ENCODE data around the gene CHCHD5. TPM values are rescaled to one million over a fixed set of nuclear protein-coding genes. Genes with fewer than 3 reads are reported as not detected.

Gene CHCHD5
- total and polyA plus RNA-seq, 2 of the 4 experiments (the other 2 are of a cell fraction) = 4.8 to 40.1 TPM

DNA sequence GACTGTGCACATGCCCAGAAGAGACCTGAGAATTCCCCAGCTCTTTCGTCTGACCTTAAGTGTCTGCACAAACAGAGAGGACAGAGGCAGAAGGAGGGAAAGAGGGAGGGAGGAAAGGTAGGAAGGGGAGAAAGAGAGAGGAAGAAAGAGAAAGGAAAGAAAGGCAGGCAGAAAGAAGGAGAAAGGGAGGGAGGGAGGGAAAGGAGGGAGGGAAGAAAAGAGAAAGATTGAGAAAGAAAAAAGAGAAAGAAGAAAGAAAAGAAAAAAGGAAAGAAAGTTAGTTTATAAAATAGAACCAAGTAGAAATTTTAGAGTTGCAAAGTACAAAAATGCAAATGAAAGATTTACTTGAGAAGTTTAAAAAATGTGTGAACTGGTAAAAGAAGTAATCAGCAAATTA is 49.6 kb upstream of the CHCHD5 start:
- Histone ChIP-seq H3K4ac (ENCODE audit: low read depth, low read length) (no peak overlapping the region), H2BK120ac (ENCODE audit: low read depth, low read length) (no peak overlapping the region), H2BK5ac (ENCODE audit: low read depth, low read length, poor library complexity, severe bottlenecking) (no peak overlapping the region), H3K9ac (ENCODE audit: low read depth, low read length) (no peak overlapping the region), H2AK5ac (ENCODE audit: low read depth, low read length) (no peak overlapping the region), H2AK9ac (replicated peaks; ENCODE audit: low read depth, low read length, poor library complexity) (no peak overlapping the region), H4K20me1 (ENCODE audit: insufficient read depth, low read length) (no peaks in the 10 kb centered on the region), H3K79me1 (ENCODE audit: low read depth in 1 of 2, low read length in 2 of 2) (peaks cover 0 to 4% of the 10 kb centered on the region in 2 experiments; a peak in 2 of 4 replicates), H4K5ac (ENCODE audit: low read depth, low read length) (no peak overlapping the region), H4K91ac (ENCODE audit: insufficient read depth, low read depth, low read length) (no peak overlapping the region), H3K4me1 (ENCODE audit: control insufficient read depth, insufficient read depth, low read length) (no peaks in the 10 kb centered on the region), H3K14ac (replicated peaks; ENCODE audit: low read depth, low read length) (no peak overlapping the region), H3K9me1 (ENCODE audit: insufficient read depth, low read length) (no peaks in the 10 kb centered on the region), H3K27me3 (ENCODE audit: control insufficient read depth, insufficient read depth, low read length) (no peaks in the 10 kb centered on the region), H3K9me3 (ENCODE audit: control insufficient read depth, insufficient read depth, low read length) (no peaks in the 10 kb centered on the region), H3K4me3 (ENCODE audit: insufficient read depth, low read depth, low read length) (no peak overlapping the region), H4K8ac (ENCODE audit: low read depth in 2 of 2, low read length in 2 of 2) (no peak overlapping the region), H3K27ac (ENCODE audit: insufficient read depth, low read length) (no peak overlapping the region), H2BK15ac (ENCODE audit: low read depth, low read length) (no peak overlapping the region), H3K4me2 (ENCODE audit: low read depth, low read length) (no peak overlapping the region), H2AFZ (replicated peaks; ENCODE audit: low read length, poor library complexity) (no peak overlapping the region), H3K56ac (ENCODE audit: extremely low read depth, insufficient read depth, low read length) (no peak overlapping the region), H3K18ac (ENCODE audit: low read depth, low read length) (no peak overlapping the region), H3K23ac (ENCODE audit: low read depth, low read length) (no peak overlapping the region), H3K36me3 (ENCODE audit: control insufficient read depth, insufficient read depth, low read length) (peaks cover 14% of the 10 kb centered on the region), H2BK20ac (ENCODE audit: low read depth, low read length) (no peak overlapping the region)
- in situ Hi-C loops (cut with MboI; ENCODE audit: low sequenced_read_pairs) = no loop called here
- dilution Hi-C loops (cut with HindIII; ENCODE audit: low sequenced_read_pairs, unreplicated experiment) = no loop called here
- POLR2A ChIA-PET (ENCODE audit: unreplicated experiment) = no interaction called here
- intact Hi-C loops (cut with micrococcal nuclease) = no loop called here
- TF ChIP-seq, protein P1, sequence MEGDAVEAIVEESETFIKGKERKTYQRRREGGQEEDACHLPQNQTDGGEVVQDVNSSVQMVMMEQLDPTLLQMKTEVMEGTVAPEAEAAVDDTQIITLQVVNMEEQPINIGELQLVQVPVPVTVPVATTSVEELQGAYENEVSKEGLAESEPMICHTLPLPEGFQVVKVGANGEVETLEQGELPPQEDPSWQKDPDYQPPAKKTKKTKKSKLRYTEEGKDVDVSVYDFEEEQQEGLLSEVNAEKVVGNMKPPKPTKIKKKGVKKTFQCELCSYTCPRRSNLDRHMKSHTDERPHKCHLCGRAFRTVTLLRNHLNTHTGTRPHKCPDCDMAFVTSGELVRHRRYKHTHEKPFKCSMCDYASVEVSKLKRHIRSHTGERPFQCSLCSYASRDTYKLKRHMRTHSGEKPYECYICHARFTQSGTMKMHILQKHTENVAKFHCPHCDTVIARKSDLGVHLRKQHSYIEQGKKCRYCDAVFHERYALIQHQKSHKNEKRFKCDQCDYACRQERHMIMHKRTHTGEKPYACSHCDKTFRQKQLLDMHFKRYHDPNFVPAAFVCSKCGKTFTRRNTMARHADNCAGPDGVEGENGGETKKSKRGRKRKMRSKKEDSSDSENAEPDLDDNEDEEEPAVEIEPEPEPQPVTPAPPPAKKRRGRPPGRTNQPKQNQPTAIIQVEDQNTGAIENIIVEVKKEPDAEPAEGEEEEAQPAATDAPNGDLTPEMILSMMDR (conservative IDR thresholded peaks at IDR 0.05; ENCODE audit: low read depth, low read length) = no peak
- TF ChIP-seq MXI1 (IDR thresholded peaks at IDR 0.05; ENCODE audit: borderline replicate concordance, low read depth, low read length) (no peak), CHD1 (IDR thresholded peaks at IDR 0.05; ENCODE audit: low read depth, low read length) (no peak), RAD21 (IDR thresholded peaks at IDR 0.05; ENCODE audit: low read length) (no peak), POLR2A (IDR thresholded peaks at IDR 0.05; ENCODE audit: low read depth, low read length) (no peak), CEBPB (IDR thresholded peaks at IDR 0.05; ENCODE audit: low read depth, low read length) (no peak), RCOR1 (IDR thresholded peaks at IDR 0.05; ENCODE audit: insufficient replicate concordance, low read length) (no peak), MAZ (IDR thresholded peaks at IDR 0.05; ENCODE audit: borderline replicate concordance, low read depth, low read length) (no peak), MAFK (IDR thresholded peaks at IDR 0.05; ENCODE audit: low read depth, low read length) (no peak), SMC3 (IDR thresholded peaks at IDR 0.05; ENCODE audit: low read depth, low read length) (no peak), RFX5 (IDR thresholded peaks at IDR 0.05; ENCODE audit: low read depth, low read length) (no peak), NFE2L2 (IDR thresholded peaks at IDR 0.05; ENCODE audit: low read depth, low read length) (no peak), FOS (IDR thresholded peaks at IDR 0.05; ENCODE audit: low read depth, low read length) (no peak), BHLHE40 (IDR thresholded peaks at IDR 0.05; ENCODE audit: low read depth, low read length) (no peak)
- TF ChIP-seq, protein P2, sequence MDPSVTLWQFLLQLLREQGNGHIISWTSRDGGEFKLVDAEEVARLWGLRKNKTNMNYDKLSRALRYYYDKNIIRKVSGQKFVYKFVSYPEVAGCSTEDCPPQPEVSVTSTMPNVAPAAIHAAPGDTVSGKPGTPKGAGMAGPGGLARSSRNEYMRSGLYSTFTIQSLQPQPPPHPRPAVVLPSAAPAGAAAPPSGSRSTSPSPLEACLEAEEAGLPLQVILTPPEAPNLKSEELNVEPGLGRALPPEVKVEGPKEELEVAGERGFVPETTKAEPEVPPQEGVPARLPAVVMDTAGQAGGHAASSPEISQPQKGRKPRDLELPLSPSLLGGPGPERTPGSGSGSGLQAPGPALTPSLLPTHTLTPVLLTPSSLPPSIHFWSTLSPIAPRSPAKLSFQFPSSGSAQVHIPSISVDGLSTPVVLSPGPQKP (IDR thresholded peaks at IDR 0.05; ENCODE audit: borderline replicate concordance, low read depth, low read length) = no peak
- TF ChIP-seq, protein P3, sequence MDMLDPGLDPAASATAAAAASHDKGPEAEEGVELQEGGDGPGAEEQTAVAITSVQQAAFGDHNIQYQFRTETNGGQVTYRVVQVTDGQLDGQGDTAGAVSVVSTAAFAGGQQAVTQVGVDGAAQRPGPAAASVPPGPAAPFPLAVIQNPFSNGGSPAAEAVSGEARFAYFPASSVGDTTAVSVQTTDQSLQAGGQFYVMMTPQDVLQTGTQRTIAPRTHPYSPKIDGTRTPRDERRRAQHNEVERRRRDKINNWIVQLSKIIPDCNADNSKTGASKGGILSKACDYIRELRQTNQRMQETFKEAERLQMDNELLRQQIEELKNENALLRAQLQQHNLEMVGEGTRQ (IDR thresholded peaks at IDR 0.05; ENCODE audit: low read depth, low read length) = no peak
- ATAC-seq (ENCODE audit: low read depth) = no peak
- no CpG with 5 or more reads among the region's 1 CpG for WGBS, 2 experiments (ENCODE audit: extremely low coverage in 2 of 2, insufficient read length in 1 of 2)
- no TSS peak for BruUV-seq (replicated peaks)
- CTCF ChIA-PET = no interaction called here
- DNase-seq = no peak

Data from IMR-90 (cell line).